Kidney (tissue), 14 donors: Measurements from ENCODE around the gene AACS. TPM values are rescaled to one million over a fixed set of nuclear protein-coding genes. Genes with fewer than 3 reads are reported as not detected.

Experiments used
- DNase-seq, 5 donors: peaks; one replicate each; pipeline ENCODE4 v3.0.0-alpha.2; 2013 to 2020
- FAIRE-seq: peaks from 2 replicates; lab custom pipeline; 2012; peaks lifted over from hg19 to GRCh38; lab: Jason Lieb, UNC
- H3K27ac ChIP-seq, 2 donors: one replicate each; pipeline ENCODE4 v1.7.0; 2013; ENCODE audit warnings: low read depth in 2 of 2, low read length in 2 of 2, inconsistent platforms in 1 of 2
- H3K27me3 ChIP-seq: one replicate; pipeline ENCODE4 v1.7.1; 2013; ENCODE audit warnings: low read length, inconsistent platforms; ENCODE audit not compliant: control insufficient read depth, insufficient read depth
- H3K36me3 ChIP-seq, 3 donors: one replicate each; pipeline versions ENCODE4 v1.7.0 to v1.7.1; 2013; ENCODE audit warnings: low read length in 3 of 3, control low read depth in 1 of 3, inconsistent platforms in 1 of 3; ENCODE audit not compliant: insufficient read depth in 3 of 3, control insufficient read depth in 2 of 3
- H3K4me1 ChIP-seq, 3 donors: one replicate each; pipeline versions ENCODE4 v1.7.0 to v1.7.1; 2013; ENCODE audit warnings: low read length in 3 of 3, inconsistent platforms in 1 of 3, low read depth in 1 of 3; ENCODE audit not compliant: control insufficient read depth in 2 of 3, insufficient read depth in 2 of 3
- H3K4me3 ChIP-seq, 3 donors: one replicate each; pipeline versions ENCODE4 v1.7.0 to v1.8.1; 2013; ENCODE audit warnings: low read length in 3 of 3, control low read depth in 1 of 3, inconsistent platforms in 1 of 3
- H3K9ac ChIP-seq, 3 donors: one replicate each; pipeline versions ENCODE4 v1.7.0 to v1.7.1; 2013; ENCODE audit warnings: low read length in 3 of 3, control low read depth in 1 of 3, inconsistent platforms in 1 of 3
- H3K9me3 ChIP-seq, 3 donors: one replicate each; pipeline versions ENCODE4 v1.7.0 to v1.7.1; 2013; ENCODE audit warnings: low read length in 3 of 3, control low read depth in 1 of 3, inconsistent platforms in 1 of 3; ENCODE audit not compliant: control insufficient read depth in 2 of 3, insufficient read depth in 1 of 3
- intact Hi-C: fragments of 100-400 bp; cut with DNase I; formaldehyde crosslinking; loops from one replicate; pipeline ENCODE4 v1.11.1; 2022
- polyA plus RNA-seq: library from polyadenylated mRNA; stranded (reverse); fragments of 350-450 nt; fragmentation: Illumina TruSeq; extraction: RNeasy Lipid Tissue Mini Kit (QIAGEN cat#74804); gene quantifications from one replicate; pipeline ENCODE4 v1.2.3, GENCODE V29; 2014; ENCODE audit warnings: low read depth, low replicate concordance; ENCODE audit not compliant: insufficient read depth
- total RNA-seq: library from RNA; stranded (reverse); fragmentation: NEBNext Ultra II Directional; extraction: Animal tissue kit (Norgen Biotek cat#: 25700); gene quantifications from one replicate; pipeline ENCODE4 v1.2.1, GENCODE V29; 2021
- TF ChIP-seq, protein P1 (sequence below): IDR thresholded peaks from 3 replicates; pipeline ENCODE4 v1.5.1; 2012; ENCODE audit warnings: mild to moderate bottlenecking, moderate library complexity, borderline replicate concordance; ENCODE audit not compliant: insufficient read depth; ENCODE audit errors: extremely low read depth
- donor health status: control.
- donor health status: control.
- donor health status: control.
- donor health status: control.
- donor health status: control.
- donor health status: DM: yes; HTN: yes; CAD: no.
- donor health status: Normal renal cell carcinoma (clear cell type).

AACS gene
- total and polyA plus RNA-seq, 2 donors from 2014 or later, result 20.9 TPM

DNA sequence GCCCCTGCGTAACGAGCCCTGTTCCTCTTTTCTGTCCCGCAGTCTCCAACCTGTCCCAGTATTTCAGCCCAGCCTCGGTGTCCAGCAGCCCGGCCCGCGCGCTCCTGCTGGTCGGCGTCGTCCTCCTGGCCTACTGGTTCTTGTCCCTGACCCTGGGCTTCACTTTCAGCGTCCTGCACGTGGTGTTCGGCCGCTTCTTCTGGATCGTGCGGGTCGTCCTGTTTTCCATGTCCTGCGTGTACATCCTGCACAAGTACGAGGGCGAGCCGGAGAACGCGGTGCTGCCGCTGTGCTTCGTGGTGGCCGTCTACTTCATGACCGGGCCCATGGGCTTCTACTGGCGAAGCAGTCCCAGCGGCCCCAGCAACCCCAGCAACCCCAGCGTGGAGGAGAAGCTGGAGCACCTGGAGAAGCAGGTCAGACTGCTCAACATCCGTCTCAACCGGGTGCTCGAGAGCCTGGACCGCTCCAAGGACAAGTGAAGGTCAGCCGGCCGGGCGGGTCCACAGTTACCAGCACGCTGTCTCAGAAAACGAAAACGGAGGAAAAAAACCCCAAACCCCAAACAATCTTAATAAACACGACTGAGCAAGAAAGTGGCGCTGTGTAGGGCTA lies 40.2 kb upstream of the AACS start:
- intact Hi-C loops, result no loop called here
- DNase-seq, result no peak

DNA sequence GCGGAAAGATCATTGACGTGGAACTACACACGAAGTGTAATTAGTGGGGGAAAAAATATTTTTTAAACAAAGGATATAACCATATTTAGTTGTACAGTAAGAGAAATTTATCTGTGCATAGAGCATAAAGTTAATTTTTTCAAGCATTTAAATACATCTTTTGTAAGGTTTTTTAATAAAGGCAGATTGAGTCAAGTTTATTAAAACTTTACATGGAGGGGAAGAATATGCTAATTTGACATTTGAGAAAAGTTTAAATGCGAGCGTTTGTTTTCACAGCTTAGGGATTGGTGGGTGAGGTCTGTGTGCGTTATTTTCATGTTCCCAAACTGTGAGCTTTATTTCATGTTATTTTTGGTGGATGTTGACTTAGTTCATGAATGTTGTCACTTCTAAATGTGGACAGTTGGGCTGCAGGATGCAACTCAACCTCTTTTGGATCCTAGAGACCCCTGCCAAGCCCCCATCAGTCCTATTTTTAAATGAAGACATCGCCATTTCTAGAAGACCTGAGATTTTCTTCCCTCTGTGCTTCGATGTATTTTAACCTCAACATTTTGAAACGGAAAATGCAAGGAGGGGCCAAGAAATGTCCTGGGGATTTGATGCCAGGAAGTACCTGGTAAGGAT lies 39.5 kb upstream of the AACS start:
- Histone ChIP-seq H3K27me3 (no peaks in the 10 kb centered on the region), H3K36me3 (no peaks in the 10 kb centered on the region), H3K9ac (no peak overlapping the region), H3K9me3 (peaks cover 0 to 5% (median 0%) of the 10 kb centered on the region in 3 donors), H3K4me3 (no peak overlapping the region), H3K4me1 (no peaks in the 10 kb centered on the region), H3K27ac (no peak overlapping the region)
- DNase-seq (no peak), FAIRE-seq (no peak)
- TF ChIP-seq, protein P1, sequence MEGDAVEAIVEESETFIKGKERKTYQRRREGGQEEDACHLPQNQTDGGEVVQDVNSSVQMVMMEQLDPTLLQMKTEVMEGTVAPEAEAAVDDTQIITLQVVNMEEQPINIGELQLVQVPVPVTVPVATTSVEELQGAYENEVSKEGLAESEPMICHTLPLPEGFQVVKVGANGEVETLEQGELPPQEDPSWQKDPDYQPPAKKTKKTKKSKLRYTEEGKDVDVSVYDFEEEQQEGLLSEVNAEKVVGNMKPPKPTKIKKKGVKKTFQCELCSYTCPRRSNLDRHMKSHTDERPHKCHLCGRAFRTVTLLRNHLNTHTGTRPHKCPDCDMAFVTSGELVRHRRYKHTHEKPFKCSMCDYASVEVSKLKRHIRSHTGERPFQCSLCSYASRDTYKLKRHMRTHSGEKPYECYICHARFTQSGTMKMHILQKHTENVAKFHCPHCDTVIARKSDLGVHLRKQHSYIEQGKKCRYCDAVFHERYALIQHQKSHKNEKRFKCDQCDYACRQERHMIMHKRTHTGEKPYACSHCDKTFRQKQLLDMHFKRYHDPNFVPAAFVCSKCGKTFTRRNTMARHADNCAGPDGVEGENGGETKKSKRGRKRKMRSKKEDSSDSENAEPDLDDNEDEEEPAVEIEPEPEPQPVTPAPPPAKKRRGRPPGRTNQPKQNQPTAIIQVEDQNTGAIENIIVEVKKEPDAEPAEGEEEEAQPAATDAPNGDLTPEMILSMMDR, result no peak
- intact Hi-C loops, result no loop called here

More for the DNA sequence above, 40.2 kb upstream of the AACS start:
- TF ChIP-seq, protein P1, result no peak
- Histone ChIP-seq H3K4me1 (no peaks in the 10 kb centered on the region), H3K4me3 (no peak overlapping the region), H3K27me3 (no peaks in the 10 kb centered on the region), H3K9me3 (peaks cover 0 to 5% (median 0%) of the 10 kb centered on the region in 3 donors), H3K27ac (no peak overlapping the region), H3K9ac (no peak overlapping the region), H3K36me3 (no peaks in the 10 kb centered on the region)
- no peak for FAIRE-seq

DNA sequence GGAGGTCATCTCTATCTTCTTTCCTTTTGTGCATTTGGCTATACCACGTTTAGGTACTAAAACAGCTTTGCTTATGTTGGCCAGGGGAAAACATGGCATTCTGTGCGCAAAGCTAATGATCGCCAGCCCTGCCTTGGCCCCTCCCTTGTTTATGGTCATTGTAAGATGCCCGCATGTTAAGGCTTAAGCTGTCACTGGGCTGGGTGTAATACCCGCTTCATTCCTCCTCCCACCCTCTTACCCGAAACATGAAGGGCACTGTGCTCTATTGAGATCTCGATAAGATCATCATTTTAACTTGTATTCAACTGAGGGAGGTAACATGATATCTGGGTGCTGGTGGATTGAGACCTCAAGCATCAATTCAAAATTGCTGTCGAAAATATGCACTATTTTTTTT lies 37.1 kb upstream of the AACS start:
- Histone ChIP-seq H3K4me3 (no peak overlapping the region), H3K9me3 (peaks cover 0 to 2% (median 0%) of the 10 kb centered on the region in 3 donors), H3K36me3 (no peaks in the 10 kb centered on the region), H3K27ac (no peak overlapping the region), H3K4me1 (no peaks in the 10 kb centered on the region), H3K27me3 (no peaks in the 10 kb centered on the region), H3K9ac (no peak overlapping the region)
- DNase-seq (no peak), FAIRE-seq (no peak)
- TF ChIP-seq, protein P1, result no peak
- intact Hi-C loops, result no loop called here
